Effector memory CD8-positive, alpha-beta T cell (primary cell): ENCODE measurements around the gene GAB1.
"Not testable (repeated sequence)": the region's sequence is repeated elsewhere in the genome, so short reads cannot be mapped to it uniquely, and the experiment has no call there.

Experiments
- ATAC-seq: fragments of 150-1000 bp; cut with Tn5 transposase; replicated peaks from 2 replicates; pipeline ENCODE4 v1.10.0; 2021; ENCODE audit warnings: mild to moderate bottlenecking, moderate library complexity
- DNase-seq, 3 experiments: peaks; one replicate each; pipeline ENCODE4 v3.0.0; 2021
- H3K27ac Mint-ChIP-seq, 2 donors: one replicate each; pipeline ENCODE4 v1.8.0; 2022; ENCODE audit warnings: mild to moderate bottlenecking in 2 of 2, mixed read lengths in 2 of 2, moderate library complexity in 2 of 2
- H3K27me3 Mint-ChIP-seq, 2 donors: one replicate each; pipeline ENCODE4 v1.8.0; 2022; ENCODE audit warnings: mixed read lengths in 2 of 2
- H3K36me3 Mint-ChIP-seq: one replicate; pipeline ENCODE4 v1.8.0; 2022; ENCODE audit warnings: mild to moderate bottlenecking, moderate library complexity, mixed read lengths; ENCODE audit not compliant: insufficient read depth
- H3K4me1 Mint-ChIP-seq, 2 donors: one replicate each; pipeline ENCODE4 v1.8.0; 2022; ENCODE audit warnings: low read depth in 2 of 2, mixed read lengths in 2 of 2
- H3K4me3 Mint-ChIP-seq, 2 donors: one replicate each; pipeline ENCODE4 v1.8.0; 2022; ENCODE audit warnings: mild to moderate bottlenecking in 2 of 2, mixed read lengths in 2 of 2, moderate library complexity in 2 of 2
- H3K9me3 Mint-ChIP-seq, 2 donors: one replicate each; pipeline ENCODE4 v1.8.0; 2022; ENCODE audit warnings: mixed read lengths in 2 of 2

The GAB1 gene

GRCh38 chr4:143344774-143345173 is 8.1 kb downstream of the GAB1 start:
- ATAC-seq (no peak), DNase-seq (no peak)
- Mint-ChIP-seq H3K4me1 (no peaks in the 10 kb centered on the region), H3K9me3 (no peaks in the 10 kb centered on the region), H3K27me3 (peaks cover 22 to 26% of the 10 kb centered on the region in 2 donors), H3K4me3 (no peak overlapping the region), H3K27ac (no peak overlapping the region), H3K36me3 (no peaks in the 10 kb centered on the region)

DNA sequence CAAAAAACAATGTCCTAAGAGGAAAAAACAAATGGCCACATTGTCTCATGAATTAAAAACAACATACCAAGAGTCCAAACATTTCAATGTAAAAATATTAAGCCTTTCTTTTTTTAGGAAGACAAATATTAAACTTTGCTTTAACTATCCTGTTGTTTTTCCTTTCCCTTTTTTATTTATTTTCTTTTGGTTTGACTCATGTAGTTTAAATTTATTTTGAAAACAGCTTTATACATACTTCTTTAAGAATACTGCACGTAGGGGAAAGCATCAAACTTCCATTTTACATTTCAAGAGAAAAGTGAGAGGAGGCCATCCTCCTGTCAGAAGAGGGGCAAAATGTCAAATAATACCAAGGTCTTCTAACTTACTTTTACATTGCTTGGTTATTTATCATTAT is 8.7 kb downstream of the GAB1 start:
- DNase-seq (no peak), ATAC-seq (no peak)
- Mint-ChIP-seq H3K36me3 (no peaks in the 10 kb centered on the region), H3K9me3 (no peaks in the 10 kb centered on the region), H3K4me1 (no peaks in the 10 kb centered on the region), H3K27ac (no peak overlapping the region), H3K27me3 (peaks cover 16 to 21% of the 10 kb centered on the region in 2 donors), H3K4me3 (no peak overlapping the region)

GRCh38 chr4:143346206-143346605 is 9.5 kb downstream of the GAB1 start:
- no peaks in the 10 kb centered on the region for H3K9me3 Mint-ChIP-seq
- no peak for DNase-seq
- no peak overlapping the region for H3K27ac Mint-ChIP-seq
- ATAC-seq, result no peak
- H3K4me1 Mint-ChIP-seq, result no peaks in the 10 kb centered on the region
- H3K27me3 Mint-ChIP-seq, result peaks cover 16 to 21% of the 10 kb centered on the region in 2 donors
- H3K4me3 Mint-ChIP-seq, result no peak overlapping the region
- no peaks in the 10 kb centered on the region for H3K36me3 Mint-ChIP-seq

GRCh38 chr4:143347484-143348111 is 10.9 kb downstream of the GAB1 start:
- no peak for ATAC-seq
- Mint-ChIP-seq H3K27ac (no peak overlapping the region), H3K9me3 (no peaks in the 10 kb centered on the region)

GRCh38 chr4:143348233-143349077 is 11.8 kb downstream of the GAB1 start:
- no peaks in the 10 kb centered on the region for H3K36me3 Mint-ChIP-seq
- no peak overlapping the region for H3K27ac Mint-ChIP-seq
- no peaks in the 10 kb centered on the region for H3K9me3 Mint-ChIP-seq
- peaks cover 16 to 36% of the 10 kb centered on the region in 2 donors for H3K27me3 Mint-ChIP-seq
- DNase-seq, result no peak
- no peak for ATAC-seq
- H3K4me1 Mint-ChIP-seq, result no peaks in the 10 kb centered on the region
- no peak overlapping the region for H3K4me3 Mint-ChIP-seq

More at GRCh38 chr4:143347484-143348111, 10.9 kb downstream of the GAB1 start:
- DNase-seq, result no peak
- peaks cover 23 to 35% of the 10 kb centered on the region in 2 donors for H3K27me3 Mint-ChIP-seq
- no peak overlapping the region for H3K4me3 Mint-ChIP-seq
- H3K4me1 Mint-ChIP-seq, result no peaks in the 10 kb centered on the region
- H3K36me3 Mint-ChIP-seq, result no peaks in the 10 kb centered on the region

DNA sequence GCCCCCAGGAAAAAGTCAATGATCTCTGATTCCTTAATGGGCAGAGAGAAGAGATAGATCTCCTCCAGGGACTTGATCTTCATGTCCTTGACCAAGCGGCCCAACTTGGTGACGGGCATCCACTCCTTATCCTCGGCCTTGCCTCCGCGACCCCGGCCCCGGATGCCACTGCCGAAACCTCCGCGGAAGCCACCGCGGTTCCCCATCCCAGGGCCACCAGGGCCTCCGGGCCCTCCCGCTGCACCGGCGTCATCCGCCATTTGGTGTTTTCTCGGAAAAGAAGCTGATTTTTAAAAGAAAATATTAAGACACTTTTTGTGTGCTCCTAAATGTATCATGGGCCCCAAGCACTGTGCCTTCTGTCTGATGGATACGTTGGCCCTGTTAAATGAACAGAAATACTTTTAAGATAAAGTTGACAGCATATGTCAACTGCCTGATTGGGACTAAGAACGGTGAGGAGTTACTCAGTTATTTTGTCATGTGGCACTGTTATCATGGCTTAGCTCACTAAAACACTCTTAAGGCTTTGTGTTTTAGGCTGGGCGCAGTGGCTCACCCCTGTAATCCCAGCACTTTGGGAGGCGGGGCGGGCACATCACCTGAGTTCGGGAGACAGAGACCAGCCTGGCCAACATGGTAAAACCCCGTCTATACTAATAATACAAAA is 13.3 kb downstream of the GAB1 start:
- not testable (repeated sequence) for H3K9me3 Mint-ChIP-seq, H3K27ac Mint-ChIP-seq, H3K4me3 Mint-ChIP-seq, ATAC-seq, DNase-seq, H3K4me1 Mint-ChIP-seq, H3K36me3 Mint-ChIP-seq
- peaks cover 8 to 27% of the 10 kb centered on the region in 2 donors for H3K27me3 Mint-ChIP-seq

DNA sequence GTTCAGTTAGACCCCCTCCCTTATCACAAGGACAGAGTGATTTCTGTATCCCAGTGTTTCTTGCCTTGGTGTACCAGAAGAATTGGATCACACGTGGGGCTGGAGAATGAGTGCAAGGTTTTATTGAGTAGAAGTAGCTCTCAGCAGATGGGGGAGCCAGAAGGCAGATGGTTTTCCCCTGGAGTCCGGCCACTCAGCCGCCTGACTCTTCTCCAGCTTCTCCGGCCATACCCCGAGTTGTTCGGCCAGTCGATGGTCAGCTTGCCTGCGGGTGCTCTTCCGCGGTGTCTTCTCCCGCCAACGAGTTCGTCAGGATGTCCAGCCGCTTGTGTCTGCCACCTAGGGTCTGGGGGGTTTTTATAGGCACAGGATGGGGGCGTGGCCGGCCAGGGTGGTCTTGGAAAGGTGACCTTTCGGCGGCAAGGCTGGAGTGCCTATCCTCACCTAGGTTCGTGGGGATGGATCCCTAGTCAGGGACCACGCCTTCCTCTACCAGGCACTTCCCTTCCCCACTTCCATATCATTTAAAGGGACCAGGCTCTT is 14.5 kb downstream of the GAB1 start:
- no peak overlapping the region for H3K4me3 Mint-ChIP-seq
- no peak for ATAC-seq

GRCh38 chr4:143351774-143352451 is 15.2 kb downstream of the GAB1 start:
- no peaks in the 10 kb centered on the region for H3K36me3 Mint-ChIP-seq
- no peak overlapping the region for H3K4me3 Mint-ChIP-seq
- peaks cover 8 to 18% of the 10 kb centered on the region in 2 donors for H3K27me3 Mint-ChIP-seq
- DNase-seq, result no peak
- H3K4me1 Mint-ChIP-seq, result peaks cover 0 to 2% of the 10 kb centered on the region in 2 donors
- no peaks in the 10 kb centered on the region for H3K9me3 Mint-ChIP-seq
- no peak for ATAC-seq
- H3K27ac Mint-ChIP-seq, result no peak overlapping the region

More for the DNA sequence above, 14.5 kb downstream of the GAB1 start:
- Mint-ChIP-seq H3K9me3 (no peaks in the 10 kb centered on the region), H3K27me3 (peaks cover 8 to 20% of the 10 kb centered on the region in 2 donors), H3K4me1 (peaks cover 0 to 2% of the 10 kb centered on the region in 2 donors), H3K36me3 (no peaks in the 10 kb centered on the region), H3K27ac (no peak overlapping the region)
- no peak for DNase-seq

- no peak overlapping the region for H3K27ac Mint-ChIP-seq
- H3K4me1 Mint-ChIP-seq, result peaks cover 0 to 2% of the 10 kb centered on the region in 2 donors
- no peaks in the 10 kb centered on the region for H3K9me3 Mint-ChIP-seq
- peaks cover 8 to 18% of the 10 kb centered on the region in 2 donors for H3K27me3 Mint-ChIP-seq
- ATAC-seq (no peak), DNase-seq (no peak)
- H3K36me3 Mint-ChIP-seq, result no peaks in the 10 kb centered on the region
- no peak overlapping the region for H3K4me3 Mint-ChIP-seq
These were observed 16.0 kb downstream of the GAB1 start for GRCh38 chr4:143352720-143353119.

DNA sequence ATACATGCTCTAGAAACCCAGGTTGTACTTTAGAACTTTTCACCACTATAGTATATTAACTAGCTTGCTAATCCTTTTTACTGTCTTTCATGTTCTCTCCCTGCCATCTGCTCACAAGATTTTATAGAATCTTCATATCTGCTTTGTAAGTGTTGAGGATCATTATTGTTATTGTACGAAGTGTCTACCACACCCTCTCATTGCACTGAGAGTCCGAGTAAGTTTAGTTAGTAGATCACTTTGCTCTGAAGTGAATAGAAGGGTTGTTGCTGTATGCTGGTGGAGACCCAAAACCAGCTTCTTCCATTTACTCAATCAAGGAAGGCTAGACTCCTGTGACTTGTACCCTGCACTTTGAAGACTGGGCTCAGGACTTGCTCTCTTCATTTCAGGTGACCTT is 17.1 kb downstream of the GAB1 start:
- H3K4me3 Mint-ChIP-seq, result no peak overlapping the region
- no peak for DNase-seq
- H3K27ac Mint-ChIP-seq, result peak overlapping the region in 1 of 2 donors; percentile 78
- H3K9me3 Mint-ChIP-seq, result no peaks in the 10 kb centered on the region
- H3K4me1 Mint-ChIP-seq, result peaks cover 2 to 4% of the 10 kb centered on the region in 2 donors
- no peak for ATAC-seq
- no peaks in the 10 kb centered on the region for H3K36me3 Mint-ChIP-seq
- peaks cover 8 to 18% of the 10 kb centered on the region in 2 donors for H3K27me3 Mint-ChIP-seq

- Mint-ChIP-seq H3K4me3 (no peak overlapping the region), H3K27me3 (peaks cover 8 to 18% of the 10 kb centered on the region in 2 donors), H3K27ac (no peak overlapping the region), H3K4me1 (peaks cover 14 to 15% of the 10 kb centered on the region in 2 donors), H3K9me3 (no peaks in the 10 kb centered on the region), H3K36me3 (no peaks in the 10 kb centered on the region)
- DNase-seq (no peak), ATAC-seq (no peak)
These were observed 18.3 kb downstream of the GAB1 start for GRCh38 chr4:143354990-143355389.

GRCh38 chr4:143355540-143356217 is 19.0 kb downstream of the GAB1 start:
- no peaks in the 10 kb centered on the region for H3K9me3 Mint-ChIP-seq
- no peaks in the 10 kb centered on the region for H3K36me3 Mint-ChIP-seq
- ATAC-seq (no peak), DNase-seq (no peak)
- peaks cover 14 to 15% of the 10 kb centered on the region in 2 donors for H3K4me1 Mint-ChIP-seq
- no peak overlapping the region for H3K27ac Mint-ChIP-seq
- no peak overlapping the region for H3K4me3 Mint-ChIP-seq
- H3K27me3 Mint-ChIP-seq, result peaks cover 8 to 18% of the 10 kb centered on the region in 2 donors
